HG02885 (cell line): Measurements from ENCODE around the gene TTC39A.
"Not testable (repeated sequence)": the region's sequence is repeated elsewhere in the genome, so short reads cannot be mapped to it uniquely, and the experiment has no call there.

Source experiments
- ATAC-seq: cut with Tn5 transposase; IDR thresholded peaks from one replicate; pipeline ENCODE4 v1.9.1; 2021; ENCODE audit warnings: mild to moderate bottlenecking; ENCODE audit not compliant: unreplicated experiment, poor library complexity

Gene TTC39A

GRCh38 chr1:51274676-51275075, 55.7 kb downstream of the TTC39A start:
- no peak for ATAC-seq

- no peak for ATAC-seq
Measured at GRCh38 chr1:51272916-51273315, 57.4 kb downstream of the TTC39A start.

- no peak for ATAC-seq
Measured at GRCh38 chr1:51270751-51271150, 59.6 kb downstream of the TTC39A start.

GRCh38 chr1:51268634-51269033, 61.7 kb downstream of the TTC39A start:
- ATAC-seq, result peak; percentile 21

- no peak for ATAC-seq
Measured at GRCh38 chr1:51266791-51267190, 63.6 kb downstream of the TTC39A start.

GRCh38 chr1:51266181-51266580, 64.2 kb downstream of the TTC39A start:
- no peak for ATAC-seq

GRCh38 chr1:51265618-51266017, 64.7 kb downstream of the TTC39A start:
- no peak for ATAC-seq

GRCh38 chr1:51264451-51264850, 65.9 kb downstream of the TTC39A start:
- ATAC-seq, result no peak

GRCh38 chr1:51263147-51263877, 67.0 kb downstream of the TTC39A start:
- ATAC-seq, result no peak

GRCh38 chr1:51255331-51255730, 75.0 kb downstream of the TTC39A start:
- no peak for ATAC-seq

GRCh38 chr1:51253691-51254090, 76.7 kb downstream of the TTC39A start:
- ATAC-seq, result no peak

- no peak for ATAC-seq
Measured at GRCh38 chr1:51252366-51252765, 78.0 kb downstream of the TTC39A start.

GRCh38 chr1:51251165-51251564, 79.2 kb downstream of the TTC39A start:
- ATAC-seq, result not testable (repeated sequence)

GRCh38 chr1:51250729-51251128, 79.6 kb downstream of the TTC39A start:
- not testable (repeated sequence) for ATAC-seq

GRCh38 chr1:51249445-51249844, 80.9 kb downstream of the TTC39A start:
- no peak for ATAC-seq

- ATAC-seq, result no peak
Measured at GRCh38 chr1:51247499-51247898, 82.9 kb downstream of the TTC39A start.

GRCh38 chr1:51247022-51247421, 83.3 kb downstream of the TTC39A start:
- ATAC-seq, result peak; percentile 95

GRCh38 chr1:51242546-51242945, 87.8 kb downstream of the TTC39A start:
- no peak for ATAC-seq

GRCh38 chr1:51241119-51241518, 89.2 kb downstream of the TTC39A start:
- ATAC-seq, result no peak

- ATAC-seq, result no peak
Measured at GRCh38 chr1:51240084-51240483, 90.3 kb downstream of the TTC39A start.

GRCh38 chr1:51238034-51238403, 92.3 kb downstream of the TTC39A start:
- no peak for ATAC-seq

GRCh38 chr1:51237351-51238033, 92.9 kb downstream of the TTC39A start:
- ATAC-seq, result no peak
